OCI-LY7 (cell line): Measurements from ENCODE around the gene DLAT. TPM values are rescaled to one million over a fixed set of nuclear protein-coding genes. Genes with fewer than 3 reads are reported as not detected.

ENCODE experiments used
- BruUV-seq: library from RNA; stranded (reverse); fragments of 400-500 nt; replicated peaks from 2 replicates; lab custom pipeline; 2021; lab: Mats Ljungman, UMichigan
- CTCF ChIA-PET: fragments of 300-600 bp; sonication (Branson Sonifier 250); formaldehyde crosslinking; loops from one replicate; lab custom pipeline; 2022; ENCODE audit warnings: antibody characterized with exemption; ENCODE audit not compliant: unreplicated experiment; lab: Charles Lee
- POLR2A ChIA-PET: fragments of 300-600 bp; sonication (Branson Sonifier 250); formaldehyde crosslinking; loops from one replicate; lab custom pipeline; 2022; ENCODE audit warnings: antibody characterized with exemption; lab: Charles Lee
- DNase-seq: peaks from one replicate; pipeline ENCODE4 v3.0.0-alpha.2; 2015; ENCODE audit warnings: low spot score
- H2AFZ ChIP-seq: fragments of 200-600 bp; sonication (generic), shearing (Covaris generic); 2 replicates; pipeline ENCODE4 v1.6.1; 2014; ENCODE audit warnings: mild to moderate bottlenecking, antibody characterized with exemption, low read length, moderate library complexity
- H3K27ac ChIP-seq: fragments of 200-600 bp; sonication (generic); 2 replicates; pipeline ENCODE4 v1.5.1; 2014; ENCODE audit warnings: mixed run types, low read depth, mild to moderate bottlenecking, moderate library complexity, low read length, inconsistent platforms; ENCODE audit not compliant: poor library complexity, severe bottlenecking
- H3K36me3 ChIP-seq: fragments of 200-600 bp; sonication (generic); 2 replicates; pipeline ENCODE4 v1.6.1; 2014; ENCODE audit warnings: mild to moderate bottlenecking, antibody characterized with exemption, low read length, moderate library complexity, mixed read lengths; ENCODE audit not compliant: insufficient read depth
- H3K4me1 ChIP-seq: fragments of 200-600 bp; sonication (generic); 2 replicates; pipeline ENCODE4 v1.5.1; 2014; ENCODE audit warnings: mild to moderate bottlenecking, low read length; ENCODE audit not compliant: insufficient read depth, poor library complexity, severe bottlenecking
- H3K4me2 ChIP-seq: fragments of 200-600 bp; sonication (generic); 2 replicates; pipeline ENCODE4 v1.6.1; 2014; ENCODE audit warnings: mild to moderate bottlenecking, low read length
- H3K4me3 ChIP-seq: fragments of 200-600 bp; sonication (generic); 2 replicates; pipeline ENCODE4 v1.5.1; 2014; ENCODE audit warnings: mild to moderate bottlenecking, low read depth, low read length; ENCODE audit not compliant: poor library complexity, severe bottlenecking
- H3K79me2 ChIP-seq: fragments of 200-600 bp; sonication (generic); 2 replicates; pipeline ENCODE4 v1.6.1; 2016; ENCODE audit warnings: low read depth, mild to moderate bottlenecking, low read length, moderate library complexity, mixed read lengths; ENCODE audit not compliant: insufficient read depth
- H3K9me2 ChIP-seq: fragments of 200-600 bp; sonication (generic); 2 replicates; pipeline ENCODE4 v1.6.1; 2016; ENCODE audit warnings: mild to moderate bottlenecking, low read length, mixed read lengths; ENCODE audit not compliant: insufficient read depth
- H3K9me3 ChIP-seq: fragments of 200-600 bp; sonication (generic); 2 replicates; pipeline ENCODE4 v1.6.1; 2014; ENCODE audit warnings: mild to moderate bottlenecking, mixed run types, low read length, mixed read lengths
- H4K20me1 ChIP-seq: fragments of 200-600 bp; sonication (generic); 2 replicates; pipeline ENCODE4 v1.6.1; 2014; ENCODE audit warnings: mild to moderate bottlenecking, antibody characterized with exemption, low read length, moderate library complexity, mixed read lengths; ENCODE audit not compliant: insufficient read depth
- EZH2phosphoT487 ChIP-seq: fragments of 200-600 bp; sonication (generic); IDR thresholded peaks from 2 replicates; pipeline ENCODE4 v1.6.1; 2018; ENCODE audit warnings: low read depth, borderline replicate concordance, mild to moderate bottlenecking, mixed run types, antibody characterized with exemption, low read length, moderate library complexity, mixed read lengths
- intact Hi-C: fragments of 100-400 bp; cut with micrococcal nuclease; formaldehyde crosslinking; loops from one replicate; pipeline ENCODE4 v1.10.0; 2022; ENCODE audit not compliant: unreplicated experiment
- total RNA-seq, 2 experiments: library from RNA; depleted of rRNA in 1 of 2; stranded (reverse); fragments of >200 nt in 1 of 2; shearing (Covaris generic) in 1 of 2; gene quantifications; 2 replicates each; pipeline ENCODE4 v1.2.3, GENCODE V29; 2014 to 2022
- TF ChIP-seq, protein P1 (sequence below): fragments of 200-600 bp; sonication (generic); conservative IDR thresholded peaks from 2 replicates; pipeline ENCODE4 v1.5.1; 2014; ENCODE audit warnings: mild to moderate bottlenecking, antibody characterized with exemption, low read length, moderate library complexity, mixed read lengths

DLAT gene
- total RNA-seq, 2 experiments from 2014 or later, result 42.0 to 54.1 TPM

DNA sequence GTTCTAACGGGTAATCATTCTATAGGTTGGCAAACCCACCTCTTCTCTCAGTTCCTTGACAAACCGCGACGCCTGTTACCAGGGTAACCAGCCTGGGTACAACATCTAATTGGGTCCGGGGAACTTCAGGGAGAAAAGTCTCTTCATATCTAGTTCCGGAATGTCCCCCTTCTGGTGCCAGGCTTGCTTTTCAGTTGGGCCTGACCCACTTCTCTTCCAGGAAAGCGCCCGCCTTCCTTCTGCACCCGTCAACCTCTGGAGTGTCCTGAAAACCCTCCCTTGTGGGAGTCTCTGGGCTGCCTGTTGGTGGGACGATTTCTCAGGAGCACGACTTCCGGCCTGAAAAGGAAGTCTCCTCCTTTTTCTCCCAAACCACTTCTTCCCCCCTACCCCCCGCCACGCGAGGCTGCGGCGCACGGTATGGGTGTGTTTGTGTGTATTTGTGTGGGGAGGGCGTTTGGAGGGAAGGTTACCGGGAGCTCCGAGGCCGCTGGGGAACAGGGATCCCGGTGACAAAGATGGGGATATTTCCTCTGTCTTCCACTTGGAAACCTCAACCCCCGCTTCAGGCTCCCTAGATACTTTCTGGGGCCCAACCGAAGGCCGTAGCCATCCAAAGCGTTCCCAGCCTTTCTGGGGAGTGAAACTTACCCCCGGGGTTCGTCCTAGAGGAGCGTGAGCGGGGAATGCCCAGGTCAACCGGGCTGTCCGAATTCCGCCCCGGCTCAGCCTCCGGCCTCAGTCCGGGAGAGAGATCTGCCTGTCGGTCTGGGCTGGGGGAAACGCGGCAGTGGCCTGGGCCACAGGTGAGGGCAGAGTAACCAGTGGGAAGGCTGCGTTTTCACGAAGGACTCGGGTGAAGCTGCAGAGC is 49.0 kb downstream of the DLAT start, which contains the start of the genes NKAPD1 and PIH1D2:
Gene NKAPD1 (plus strand): TSS at position 359 of the 871 bp plus-strand sequence. CDS start 1,276 bp downstream, outside the sequence.
Gene PIH1D2 (minus strand): TSS at position 77 of the 871 bp plus-strand sequence. CDS start 843 bp downstream, outside the sequence.
- peak within 1 kb of the TSS; percentile 63 for H3K27ac ChIP-seq
- no peaks in the 10 kb centered on the region for H3K9me3 ChIP-seq
- TF ChIP-seq EZH2phosphoT487, result no peak
- TF ChIP-seq, protein P1, sequence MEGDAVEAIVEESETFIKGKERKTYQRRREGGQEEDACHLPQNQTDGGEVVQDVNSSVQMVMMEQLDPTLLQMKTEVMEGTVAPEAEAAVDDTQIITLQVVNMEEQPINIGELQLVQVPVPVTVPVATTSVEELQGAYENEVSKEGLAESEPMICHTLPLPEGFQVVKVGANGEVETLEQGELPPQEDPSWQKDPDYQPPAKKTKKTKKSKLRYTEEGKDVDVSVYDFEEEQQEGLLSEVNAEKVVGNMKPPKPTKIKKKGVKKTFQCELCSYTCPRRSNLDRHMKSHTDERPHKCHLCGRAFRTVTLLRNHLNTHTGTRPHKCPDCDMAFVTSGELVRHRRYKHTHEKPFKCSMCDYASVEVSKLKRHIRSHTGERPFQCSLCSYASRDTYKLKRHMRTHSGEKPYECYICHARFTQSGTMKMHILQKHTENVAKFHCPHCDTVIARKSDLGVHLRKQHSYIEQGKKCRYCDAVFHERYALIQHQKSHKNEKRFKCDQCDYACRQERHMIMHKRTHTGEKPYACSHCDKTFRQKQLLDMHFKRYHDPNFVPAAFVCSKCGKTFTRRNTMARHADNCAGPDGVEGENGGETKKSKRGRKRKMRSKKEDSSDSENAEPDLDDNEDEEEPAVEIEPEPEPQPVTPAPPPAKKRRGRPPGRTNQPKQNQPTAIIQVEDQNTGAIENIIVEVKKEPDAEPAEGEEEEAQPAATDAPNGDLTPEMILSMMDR, result no peak
- DNase-seq, result peak; percentile 88
- H3K4me2 ChIP-seq, result peak within 1 kb of the TSS; percentile 83
- peaks cover 16% of the 10 kb centered on the region for H3K4me1 ChIP-seq
- TSS peak; percentile 65 for BruUV-seq
- ChIA-PET POLR2A (interaction anchor here (0.7 to 1.5 kb wide), 2 partner anchors 8 to 136 kb away, joined by 3 to 4 read pairs; no protein-coding TSS in a partner anchor), CTCF (no interaction called here)
- H3K79me2 ChIP-seq, result peaks cover 25% of the 10 kb centered on the region
- intact Hi-C loops, result loop anchor here (1.0 kb wide), 1 partner anchor 49 kb away; the partner anchor contains the start of gene DLAT
- H3K36me3 ChIP-seq, result peaks cover 35% of the 10 kb centered on the region
- H3K9me2 ChIP-seq, result no peaks in the 10 kb centered on the region
- H4K20me1 ChIP-seq, result no peaks in the 10 kb centered on the region
- peak within 1 kb of the TSS; percentile 94 for H2AFZ ChIP-seq
- H3K4me3 ChIP-seq, result peak within 1 kb of the TSS; percentile 96

DNA sequence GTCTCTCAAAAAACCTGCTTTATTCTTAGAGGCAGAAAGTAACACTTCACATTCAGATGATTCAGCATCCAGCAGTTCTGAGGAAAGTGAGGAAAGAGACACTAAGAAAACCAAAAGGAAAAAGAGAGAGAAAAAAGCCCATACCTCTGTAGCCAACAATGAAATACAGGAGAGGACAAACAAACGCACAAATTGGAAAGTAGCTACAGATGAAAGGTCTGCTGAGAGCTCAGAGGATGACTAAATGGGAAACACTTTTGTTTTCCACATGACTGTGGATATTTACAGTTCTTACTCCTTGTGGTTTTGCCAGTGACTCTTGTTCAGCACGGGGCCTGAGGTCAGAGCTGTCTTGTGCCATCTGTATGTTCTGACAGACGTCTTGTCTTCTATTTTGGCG is 57.5 kb downstream of the DLAT start:
- H3K27ac ChIP-seq, result no peak overlapping the region
- no peak overlapping the region for H3K4me2 ChIP-seq
- H3K36me3 ChIP-seq, result peaks cover 71% of the 10 kb centered on the region
- no peaks in the 10 kb centered on the region for H3K9me2 ChIP-seq
- no peak for DNase-seq
- H3K4me1 ChIP-seq, result peaks cover 13% of the 10 kb centered on the region
- ChIA-PET POLR2A (interaction anchor here (0.6 to 0.7 kb wide), 3 partner anchors 15 to 40 kb away, joined by 3 read pairs; no protein-coding TSS in a partner anchor), CTCF (no interaction called here)
- BruUV-seq, result no TSS peak
- peaks cover 24% of the 10 kb centered on the region for H3K79me2 ChIP-seq
- intact Hi-C loops, result no loop called here
- TF ChIP-seq EZH2phosphoT487, result no peak
- TF ChIP-seq, protein P1, result no peak
- H3K4me3 ChIP-seq, result no peak overlapping the region
- no peaks in the 10 kb centered on the region for H3K9me3 ChIP-seq
- no peak overlapping the region for H2AFZ ChIP-seq
- no peaks in the 10 kb centered on the region for H4K20me1 ChIP-seq
